GM12878 (cell line): Measurements from ENCODE around the gene VPREB1.
"Not testable (repeated sequence)": the region's sequence is repeated elsewhere in the genome, so short reads cannot be mapped to it uniquely, and the experiment has no call there.

Experiments
- EZH2 ChIP-seq: IDR thresholded peaks from 2 replicates; pipeline ENCODE4 v1.6.1; 2012; ENCODE audit warnings: low read depth, mild to moderate bottlenecking, control low read depth, inconsistent platforms, low read length, borderline replicate concordance; ENCODE audit not compliant: control insufficient read depth
- JUNB ChIP-seq: IDR thresholded peaks from 2 replicates; pipeline ENCODE4 v1.6.1; 2016; ENCODE audit warnings: antibody characterized with exemption, mild to moderate bottlenecking
- POLR2A ChIP-seq: IDR thresholded peaks from 2 replicates; pipeline ENCODE4 v1.6.1; 2011; ENCODE audit warnings: low read depth, mild to moderate bottlenecking, low read length
- POLR2AphosphoS5 ChIP-seq: IDR thresholded peaks from 2 replicates; pipeline ENCODE4 v1.6.1; 2011; ENCODE audit warnings: mild to moderate bottlenecking, low read length, inconsistent platforms
- USF1 ChIP-seq: IDR thresholded peaks from 2 replicates; pipeline ENCODE4 v1.6.1; 2011; ENCODE audit warnings: borderline replicate concordance, low read depth, mild to moderate bottlenecking, moderate library complexity, mixed read lengths, low read length; ENCODE audit not compliant: insufficient read depth; ENCODE audit errors: extremely low read length
- ZNF217 ChIP-seq: fragments of 450-650 bp; IDR thresholded peaks from 2 replicates; pipeline ENCODE4 v1.6.1; 2017; ENCODE audit warnings: antibody characterized with exemption, mild to moderate bottlenecking
- ZNF687 ChIP-seq: fragments of 450-650 bp; IDR thresholded peaks from 2 replicates; pipeline ENCODE4 v1.6.1; 2017; ENCODE audit warnings: mild to moderate bottlenecking, moderate library complexity
- TF ChIP-seq, protein P1 (sequence below), 3 experiments: IDR thresholded peaks in 2 of 3; conservative IDR thresholded peaks in 1 of 3; 2 replicates each; pipeline ENCODE4 v1.5.1; 2011; ENCODE audit warnings: low read depth in 3 of 3, low read length in 3 of 3, mild to moderate bottlenecking in 3 of 3, control low read depth in 2 of 3, moderate library complexity in 2 of 3, inconsistent platforms in 1 of 3, mixed read lengths in 1 of 3; ENCODE audit not compliant: control insufficient read depth in 2 of 3, insufficient read depth in 1 of 3; ENCODE audit errors: extremely low read depth in 1 of 3
- TF ChIP-seq, protein P2 (sequence below): fragments of 450-650 bp; IDR thresholded peaks from 2 replicates; pipeline ENCODE4 v1.6.1; 2017; ENCODE audit warnings: borderline replicate concordance

GRCh38 chr22:22277423-22277822 is 32.8 kb downstream of the VPREB1 start:
- TF ChIP-seq ZNF687, USF1, POLR2A, JUNB, POLR2AphosphoS5, EZH2, ZNF217: not testable (repeated sequence)
- TF ChIP-seq, protein P1, sequence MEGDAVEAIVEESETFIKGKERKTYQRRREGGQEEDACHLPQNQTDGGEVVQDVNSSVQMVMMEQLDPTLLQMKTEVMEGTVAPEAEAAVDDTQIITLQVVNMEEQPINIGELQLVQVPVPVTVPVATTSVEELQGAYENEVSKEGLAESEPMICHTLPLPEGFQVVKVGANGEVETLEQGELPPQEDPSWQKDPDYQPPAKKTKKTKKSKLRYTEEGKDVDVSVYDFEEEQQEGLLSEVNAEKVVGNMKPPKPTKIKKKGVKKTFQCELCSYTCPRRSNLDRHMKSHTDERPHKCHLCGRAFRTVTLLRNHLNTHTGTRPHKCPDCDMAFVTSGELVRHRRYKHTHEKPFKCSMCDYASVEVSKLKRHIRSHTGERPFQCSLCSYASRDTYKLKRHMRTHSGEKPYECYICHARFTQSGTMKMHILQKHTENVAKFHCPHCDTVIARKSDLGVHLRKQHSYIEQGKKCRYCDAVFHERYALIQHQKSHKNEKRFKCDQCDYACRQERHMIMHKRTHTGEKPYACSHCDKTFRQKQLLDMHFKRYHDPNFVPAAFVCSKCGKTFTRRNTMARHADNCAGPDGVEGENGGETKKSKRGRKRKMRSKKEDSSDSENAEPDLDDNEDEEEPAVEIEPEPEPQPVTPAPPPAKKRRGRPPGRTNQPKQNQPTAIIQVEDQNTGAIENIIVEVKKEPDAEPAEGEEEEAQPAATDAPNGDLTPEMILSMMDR (IDR thresholded peaks at IDR 0.05 in 2 of 3, conservative IDR thresholded peaks at IDR 0.05 in 1 of 3; ENCODE audit: control insufficient read depth in 2 of 3, extremely low read depth in 1 of 3, insufficient read depth in 1 of 3, low read depth in 3 of 3, low read length in 3 of 3): not testable (repeated sequence)
- TF ChIP-seq, protein P2, sequence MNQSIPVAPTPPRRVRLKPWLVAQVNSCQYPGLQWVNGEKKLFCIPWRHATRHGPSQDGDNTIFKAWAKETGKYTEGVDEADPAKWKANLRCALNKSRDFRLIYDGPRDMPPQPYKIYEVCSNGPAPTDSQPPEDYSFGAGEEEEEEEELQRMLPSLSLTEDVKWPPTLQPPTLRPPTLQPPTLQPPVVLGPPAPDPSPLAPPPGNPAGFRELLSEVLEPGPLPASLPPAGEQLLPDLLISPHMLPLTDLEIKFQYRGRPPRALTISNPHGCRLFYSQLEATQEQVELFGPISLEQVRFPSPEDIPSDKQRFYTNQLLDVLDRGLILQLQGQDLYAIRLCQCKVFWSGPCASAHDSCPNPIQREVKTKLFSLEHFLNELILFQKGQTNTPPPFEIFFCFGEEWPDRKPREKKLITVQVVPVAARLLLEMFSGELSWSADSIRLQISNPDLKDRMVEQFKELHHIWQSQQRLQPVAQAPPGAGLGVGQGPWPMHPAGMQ: not testable (repeated sequence)
